ENCODE measurements around the gene CDK17. TPM values are rescaled to one million over a fixed set of nuclear protein-coding genes. Genes with fewer than 3 reads are reported as not detected.

The CDK17 gene
- total and polyA plus RNA-seq, 4 donors: 13.7 to 130 (median 29.1) TPM

DNA sequence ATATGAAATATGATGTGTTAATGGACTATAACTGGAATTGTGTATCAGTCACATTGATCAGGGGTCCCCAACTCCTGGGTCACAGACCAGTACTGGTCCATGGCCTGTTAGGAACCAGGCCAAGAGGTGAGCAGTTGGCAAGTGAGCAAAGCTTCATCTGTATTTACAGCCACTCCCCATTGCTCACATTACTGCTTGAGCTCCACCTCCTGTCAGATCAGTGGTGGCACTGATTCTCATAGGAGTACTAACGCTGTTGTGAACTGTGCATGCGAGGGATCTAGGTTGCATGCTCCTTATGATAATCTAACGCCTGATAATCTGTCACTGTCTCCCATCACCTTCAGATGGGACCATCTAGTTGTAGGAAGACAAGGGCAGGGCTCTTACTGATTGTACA, 72.3 kb downstream of the CDK17 start:
- Histone ChIP-seq H3K9ac (ENCODE audit: insufficient read depth in 1 of 2, low read length in 2 of 2) (no peak overlapping the region), H3K4me1 (ENCODE audit: control insufficient read depth in 5 of 5, insufficient read depth in 5 of 5, low read length in 5 of 5) (peaks cover 0 to 10% (median 0%) of the 10 kb centered on the region in 5 donors), H3K27ac (ENCODE audit: low read depth in 1 of 2, low read length in 1 of 2) (no peak overlapping the region), H3K36me3 (ENCODE audit: control insufficient read depth in 4 of 4, insufficient read depth in 4 of 4, low read length in 4 of 4) (peaks cover 0 to 12% (median 5%) of the 10 kb centered on the region in 4 donors), H3K9me3 (ENCODE audit: control insufficient read depth in 4 of 4, insufficient read depth in 3 of 4, low read length in 3 of 4) (no peaks in the 10 kb centered on the region), H3K27me3 (ENCODE audit: control insufficient read depth in 3 of 3, insufficient read depth in 3 of 3, low read length in 2 of 3) (no peaks in the 10 kb centered on the region), H3K4me3 (no peak overlapping the region)
- ATAC-seq (ENCODE audit: insufficient read depth, low FRiP score) (no peak), DNase-seq (no peak)
- 93 to 97% methylated on average over 3 of the region's 3 CpGs for WGBS, 2 donors
- TF ChIP-seq, protein P1, sequence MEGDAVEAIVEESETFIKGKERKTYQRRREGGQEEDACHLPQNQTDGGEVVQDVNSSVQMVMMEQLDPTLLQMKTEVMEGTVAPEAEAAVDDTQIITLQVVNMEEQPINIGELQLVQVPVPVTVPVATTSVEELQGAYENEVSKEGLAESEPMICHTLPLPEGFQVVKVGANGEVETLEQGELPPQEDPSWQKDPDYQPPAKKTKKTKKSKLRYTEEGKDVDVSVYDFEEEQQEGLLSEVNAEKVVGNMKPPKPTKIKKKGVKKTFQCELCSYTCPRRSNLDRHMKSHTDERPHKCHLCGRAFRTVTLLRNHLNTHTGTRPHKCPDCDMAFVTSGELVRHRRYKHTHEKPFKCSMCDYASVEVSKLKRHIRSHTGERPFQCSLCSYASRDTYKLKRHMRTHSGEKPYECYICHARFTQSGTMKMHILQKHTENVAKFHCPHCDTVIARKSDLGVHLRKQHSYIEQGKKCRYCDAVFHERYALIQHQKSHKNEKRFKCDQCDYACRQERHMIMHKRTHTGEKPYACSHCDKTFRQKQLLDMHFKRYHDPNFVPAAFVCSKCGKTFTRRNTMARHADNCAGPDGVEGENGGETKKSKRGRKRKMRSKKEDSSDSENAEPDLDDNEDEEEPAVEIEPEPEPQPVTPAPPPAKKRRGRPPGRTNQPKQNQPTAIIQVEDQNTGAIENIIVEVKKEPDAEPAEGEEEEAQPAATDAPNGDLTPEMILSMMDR (IDR thresholded peaks at IDR 0.05; ENCODE audit: control extremely low read depth, extremely low read depth): no peak

DNA sequence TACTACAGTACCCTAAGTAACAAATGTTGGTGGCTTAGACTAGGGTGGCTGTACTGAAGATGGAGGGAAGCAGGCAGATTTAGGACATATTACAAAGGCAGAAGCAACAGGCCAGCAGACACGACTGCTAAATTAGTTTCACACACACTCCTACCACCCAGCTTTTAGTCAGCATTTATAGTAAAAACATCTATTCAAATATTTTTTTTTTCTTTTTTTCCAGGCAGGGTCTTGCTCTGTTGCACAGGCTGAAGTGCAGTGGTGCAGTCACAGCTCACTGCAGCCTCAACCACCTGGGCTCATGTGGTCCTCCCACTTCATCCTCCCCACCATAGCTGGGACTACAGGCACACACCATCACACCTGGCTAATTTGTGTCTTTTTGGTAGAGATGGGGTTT, 72.9 kb downstream of the CDK17 start:
- ATAC-seq (ENCODE audit: insufficient read depth, low FRiP score): no peak
- no peaks in the 10 kb centered on the region for H3K9me3 ChIP-seq (ENCODE audit: control insufficient read depth in 4 of 4, insufficient read depth in 3 of 4, low read length in 3 of 4)

DNA sequence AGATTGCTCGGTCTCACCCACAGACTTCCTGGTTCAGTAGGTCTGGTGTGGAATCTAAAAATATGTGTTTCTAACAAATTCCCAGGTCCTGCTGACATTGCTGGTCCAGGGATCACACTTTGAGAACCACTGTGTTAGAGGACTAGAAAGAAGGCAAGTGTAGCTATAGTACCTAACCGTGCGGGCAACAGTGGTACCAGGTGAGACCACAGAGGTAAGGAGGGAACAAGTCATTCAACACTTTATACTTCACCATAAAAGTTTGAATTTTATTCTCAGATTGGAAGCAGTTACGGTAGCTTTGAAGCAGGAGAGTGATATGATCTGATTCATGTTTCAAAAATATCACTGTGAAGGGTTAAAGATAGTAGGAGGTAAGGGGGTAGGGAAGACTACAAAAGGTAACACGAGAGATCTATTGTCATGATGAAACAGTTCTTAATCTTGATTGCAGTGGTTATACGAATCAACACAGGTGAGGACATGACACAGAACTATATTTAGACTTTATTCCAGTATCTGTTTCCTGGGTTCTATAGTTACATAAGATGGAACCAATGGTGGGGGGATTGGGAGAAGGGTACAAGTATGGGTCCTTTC, 73.5 kb downstream of the CDK17 start:
- no peaks in the 10 kb centered on the region for H3K9me3 ChIP-seq (ENCODE audit: control insufficient read depth in 4 of 4, insufficient read depth in 3 of 4, low read length in 3 of 4)
- no peaks in the 10 kb centered on the region for H3K27me3 ChIP-seq (ENCODE audit: control insufficient read depth in 3 of 3, insufficient read depth in 3 of 3, low read length in 2 of 3)
- WGBS, 2 donors: 82 to 85% methylated on average over 6 of the region's 6 CpGs
- no peak for DNase-seq
- TF ChIP-seq, protein P1 (IDR thresholded peaks at IDR 0.05; ENCODE audit: control extremely low read depth, extremely low read depth): no peak
- H3K4me3 ChIP-seq: no peak overlapping the region
- H3K36me3 ChIP-seq (ENCODE audit: control insufficient read depth in 4 of 4, insufficient read depth in 4 of 4, low read length in 4 of 4): peaks cover 0 to 21% (median 5%) of the 10 kb centered on the region in 4 donors
- no peak overlapping the region for H3K9ac ChIP-seq (ENCODE audit: insufficient read depth in 1 of 2, low read length in 2 of 2)
- no peak overlapping the region for H3K27ac ChIP-seq (ENCODE audit: low read depth in 1 of 2, low read length in 1 of 2)
- peaks cover 0 to 10% (median 0%) of the 10 kb centered on the region in 5 donors for H3K4me1 ChIP-seq (ENCODE audit: control insufficient read depth in 5 of 5, insufficient read depth in 5 of 5, low read length in 5 of 5)
- no peak for ATAC-seq (ENCODE audit: insufficient read depth, low FRiP score)

More for the DNA sequence above, 72.9 kb downstream of the CDK17 start:
- Histone ChIP-seq H3K9ac (ENCODE audit: insufficient read depth in 1 of 2, low read length in 2 of 2) (no peak overlapping the region), H3K27me3 (ENCODE audit: control insufficient read depth in 3 of 3, insufficient read depth in 3 of 3, low read length in 2 of 3) (no peaks in the 10 kb centered on the region), H3K27ac (ENCODE audit: low read depth in 1 of 2, low read length in 1 of 2) (no peak overlapping the region), H3K36me3 (ENCODE audit: control insufficient read depth in 4 of 4, insufficient read depth in 4 of 4, low read length in 4 of 4) (peaks cover 0 to 16% (median 5%) of the 10 kb centered on the region in 4 donors), H3K4me1 (ENCODE audit: control insufficient read depth in 5 of 5, insufficient read depth in 5 of 5, low read length in 5 of 5) (peaks cover 0 to 10% (median 0%) of the 10 kb centered on the region in 5 donors), H3K4me3 (no peak overlapping the region)
- 88 to 93% methylated on average over 1 of the region's 1 CpG for WGBS, 2 donors
- DNase-seq: no peak
- TF ChIP-seq, protein P1 (IDR thresholded peaks at IDR 0.05; ENCODE audit: control extremely low read depth, extremely low read depth): no peak

DNA sequence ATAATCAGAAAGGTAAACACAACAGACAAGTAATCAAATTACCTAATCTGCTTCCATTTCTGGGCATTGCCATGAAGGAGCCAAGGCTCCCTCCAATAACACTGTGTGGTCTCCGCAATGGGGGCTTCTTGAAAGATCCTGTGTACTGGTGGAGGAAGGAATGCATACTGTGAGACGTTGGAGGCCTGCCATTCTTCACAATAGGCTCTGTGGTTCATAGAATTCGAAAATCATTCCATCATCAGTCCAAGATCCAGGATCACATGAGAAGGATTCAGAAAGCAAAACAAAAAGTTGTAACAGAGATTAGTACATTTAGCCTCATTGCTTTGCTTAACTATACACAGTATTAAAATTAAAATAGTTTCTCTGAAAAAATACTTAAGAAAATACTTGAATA, 76.3 kb downstream of the CDK17 start:
- DNase-seq: no peak
- Histone ChIP-seq H3K27ac (ENCODE audit: low read depth in 1 of 2, low read length in 1 of 2) (no peak overlapping the region), H3K9ac (ENCODE audit: insufficient read depth in 1 of 2, low read length in 2 of 2) (no peak overlapping the region), H3K9me3 (ENCODE audit: control insufficient read depth in 4 of 4, insufficient read depth in 3 of 4, low read length in 3 of 4) (no peaks in the 10 kb centered on the region), H3K27me3 (ENCODE audit: control insufficient read depth in 3 of 3, insufficient read depth in 3 of 3, low read length in 2 of 3) (no peaks in the 10 kb centered on the region), H3K4me3 (no peak overlapping the region), H3K4me1 (ENCODE audit: control insufficient read depth in 5 of 5, insufficient read depth in 5 of 5, low read length in 5 of 5) (peaks cover 0 to 5% (median 0%) of the 10 kb centered on the region in 5 donors), H3K36me3 (ENCODE audit: control insufficient read depth in 4 of 4, insufficient read depth in 4 of 4, low read length in 4 of 4) (peaks cover 0 to 18% (median 4%) of the 10 kb centered on the region in 4 donors)
- ATAC-seq (ENCODE audit: insufficient read depth, low FRiP score): no peak
- TF ChIP-seq, protein P1 (IDR thresholded peaks at IDR 0.05; ENCODE audit: control extremely low read depth, extremely low read depth): no peak
- 68 to 80% methylated on average over 3 of the region's 3 CpGs for WGBS, 2 donors

Measured in lung (tissue), 12 donors.